Measurements from ENCODE around the gene TGFBR3.

TGFBR3 gene

GRCh38 chr1:91787919-91788318 lies 98.0 kb downstream of the TGFBR3 start:
- Mint-ChIP-seq H3K4me3 (no peak overlapping the region), H3K27ac (peak overlapping the region; percentile 84 to 99 (median 87)), H3K27me3 (ENCODE audit: low read depth) (no peaks in the 10 kb centered on the region), H3K9me3 (no peaks in the 10 kb centered on the region), H3K36me3 (ENCODE audit: low read depth) (peaks cover 20% of the 10 kb centered on the region), H3K4me1 (peaks cover 70% of the 10 kb centered on the region)
- no peak for TF ChIP-seq CTCF (IDR thresholded peaks at IDR 0.05; ENCODE audit: unreplicated experiment in 3 of 3)

GRCh38 chr1:91784616-91785015 lies 101.3 kb downstream of the TGFBR3 start:
- no peaks in the 10 kb centered on the region for H3K27me3 Mint-ChIP-seq (ENCODE audit: low read depth)
- TF ChIP-seq CTCF (IDR thresholded peaks at IDR 0.05; ENCODE audit: unreplicated experiment in 3 of 3), result no peak
- H3K27ac Mint-ChIP-seq, result peak overlapping the region; percentile 60 to 99 (median 65)
- no peak overlapping the region for H3K4me3 Mint-ChIP-seq
- no peaks in the 10 kb centered on the region for H3K9me3 Mint-ChIP-seq
- peaks cover 56% of the 10 kb centered on the region for H3K4me1 Mint-ChIP-seq
- H3K36me3 Mint-ChIP-seq (ENCODE audit: low read depth), result peaks cover 25% of the 10 kb centered on the region

- Mint-ChIP-seq H3K36me3 (ENCODE audit: low read depth) (peaks cover 25% of the 10 kb centered on the region), H3K4me1 (peaks cover 57% of the 10 kb centered on the region), H3K27me3 (ENCODE audit: low read depth) (no peaks in the 10 kb centered on the region), H3K27ac (peak overlapping the region; percentile 60 to 99 (median 65)), H3K4me3 (no peak overlapping the region), H3K9me3 (no peaks in the 10 kb centered on the region)
- TF ChIP-seq CTCF (IDR thresholded peaks at IDR 0.05; ENCODE audit: unreplicated experiment in 3 of 3), result no peak
Observed at GRCh38 chr1:91784191-91784590, 101.8 kb downstream of the TGFBR3 start.

GRCh38 chr1:91783423-91784170 lies 102.4 kb downstream of the TGFBR3 start:
- Mint-ChIP-seq H3K9me3 (no peaks in the 10 kb centered on the region), H3K4me3 (peak overlapping the region in 2 of 3 experiments; percentile 34 to 40), H3K4me1 (peaks cover 61% of the 10 kb centered on the region), H3K27ac (peak overlapping the region; percentile 95 to 99 (median 96)), H3K27me3 (ENCODE audit: low read depth) (no peaks in the 10 kb centered on the region), H3K36me3 (ENCODE audit: low read depth) (peaks cover 28% of the 10 kb centered on the region)
- TF ChIP-seq CTCF (IDR thresholded peaks at IDR 0.05; ENCODE audit: unreplicated experiment in 3 of 3), result no peak

GRCh38 chr1:91781901-91782622 lies 103.9 kb downstream of the TGFBR3 start:
- Mint-ChIP-seq H3K4me3 (peak overlapping the region in 2 of 3 experiments; percentile 4 to 31), H3K4me1 (peaks cover 64% of the 10 kb centered on the region), H3K27ac (peak overlapping the region; percentile 95 to 99 (median 98)), H3K27me3 (ENCODE audit: low read depth) (no peaks in the 10 kb centered on the region), H3K36me3 (ENCODE audit: low read depth) (peaks cover 31% of the 10 kb centered on the region), H3K9me3 (no peaks in the 10 kb centered on the region)
- TF ChIP-seq CTCF (IDR thresholded peaks at IDR 0.05; ENCODE audit: unreplicated experiment in 3 of 3), result no peak

All from nephron (organoid).